ENCODE results near the gene DGKE. TPM values are rescaled to one million over a fixed set of nuclear protein-coding genes. Genes with fewer than 3 reads are reported as not detected.
A peak's percentile ranks its signal among the peaks of the same experiment; 100 is the strongest.

The DGKE gene
- total RNA-seq, 6 donors from 2014 or later: 4.3 to 23.8 (median 9.2) TPM

GRCh38 chr17:56819030-56819429 lies 14.9 kb upstream of the DGKE start:
- DNase-seq (no peak), ATAC-seq (ENCODE audit: low FRiP score in 2 of 2) (no peak)
- no peaks in the 10 kb centered on the region for H3K9me3 ChIP-seq
- no peak overlapping the region for H3K4me3 ChIP-seq
- no peaks in the 10 kb centered on the region for H3K27me3 ChIP-seq
- TF ChIP-seq, protein P1, sequence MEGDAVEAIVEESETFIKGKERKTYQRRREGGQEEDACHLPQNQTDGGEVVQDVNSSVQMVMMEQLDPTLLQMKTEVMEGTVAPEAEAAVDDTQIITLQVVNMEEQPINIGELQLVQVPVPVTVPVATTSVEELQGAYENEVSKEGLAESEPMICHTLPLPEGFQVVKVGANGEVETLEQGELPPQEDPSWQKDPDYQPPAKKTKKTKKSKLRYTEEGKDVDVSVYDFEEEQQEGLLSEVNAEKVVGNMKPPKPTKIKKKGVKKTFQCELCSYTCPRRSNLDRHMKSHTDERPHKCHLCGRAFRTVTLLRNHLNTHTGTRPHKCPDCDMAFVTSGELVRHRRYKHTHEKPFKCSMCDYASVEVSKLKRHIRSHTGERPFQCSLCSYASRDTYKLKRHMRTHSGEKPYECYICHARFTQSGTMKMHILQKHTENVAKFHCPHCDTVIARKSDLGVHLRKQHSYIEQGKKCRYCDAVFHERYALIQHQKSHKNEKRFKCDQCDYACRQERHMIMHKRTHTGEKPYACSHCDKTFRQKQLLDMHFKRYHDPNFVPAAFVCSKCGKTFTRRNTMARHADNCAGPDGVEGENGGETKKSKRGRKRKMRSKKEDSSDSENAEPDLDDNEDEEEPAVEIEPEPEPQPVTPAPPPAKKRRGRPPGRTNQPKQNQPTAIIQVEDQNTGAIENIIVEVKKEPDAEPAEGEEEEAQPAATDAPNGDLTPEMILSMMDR (IDR thresholded peaks at IDR 0.05): no peak
- no peak for TF ChIP-seq EP300 (IDR thresholded peaks at IDR 0.05)
- no peak for TF ChIP-seq POLR2AphosphoS5 (IDR thresholded peaks at IDR 0.05)
- TF ChIP-seq POLR2A (IDR thresholded peaks at IDR 0.05): no peak
- 90 to 95% methylated on average over 2 of the region's 2 CpGs for WGBS, 2 donors
- H3K36me3 ChIP-seq: no peaks in the 10 kb centered on the region
- H3K4me1 ChIP-seq: peaks cover 0 to 11% (median 5%) of the 10 kb centered on the region in 4 donors
- H3K27ac ChIP-seq: no peak overlapping the region

GRCh38 chr17:56819431-56820145 lies 14.4 kb upstream of the DGKE start:
- peak in 1 of 2 donors; percentile 66 for DNase-seq
- Histone ChIP-seq H3K9me3 (no peaks in the 10 kb centered on the region), H3K36me3 (no peaks in the 10 kb centered on the region), H3K27me3 (no peaks in the 10 kb centered on the region), H3K4me1 (peaks cover 0 to 11% (median 5%) of the 10 kb centered on the region in 4 donors), H3K27ac (no peak overlapping the region), H3K4me3 (no peak overlapping the region)
- peak; percentile 81 to 90 for ATAC-seq (ENCODE audit: low FRiP score in 2 of 2)
- 19 to 22% methylated on average over 14 of the region's 14 CpGs for WGBS, 2 donors
- no peak for TF ChIP-seq EP300 (IDR thresholded peaks at IDR 0.05)
- TF ChIP-seq, protein P1 (IDR thresholded peaks at IDR 0.05): peak; percentile 82 to 90 (median 86)

- TF ChIP-seq POLR2A (IDR thresholded peaks at IDR 0.05) (no peak), POLR2AphosphoS5 (IDR thresholded peaks at IDR 0.05) (no peak), EP300 (IDR thresholded peaks at IDR 0.05) (no peak)
- TF ChIP-seq, protein P1 (IDR thresholded peaks at IDR 0.05): no peak
- Histone ChIP-seq H3K36me3 (no peaks in the 10 kb centered on the region), H3K27ac (no peak overlapping the region), H3K27me3 (no peaks in the 10 kb centered on the region), H3K4me1 (peaks cover 0 to 11% (median 5%) of the 10 kb centered on the region in 4 donors), H3K9me3 (no peaks in the 10 kb centered on the region), H3K4me3 (no peak overlapping the region)
- ATAC-seq (ENCODE audit: low FRiP score in 2 of 2): no peak
- 80 to 81% methylated on average over 10 of the region's 10 CpGs for WGBS, 2 donors
- DNase-seq: no peak
These were observed 13.7 kb upstream of the DGKE start for GRCh38 chr17:56820207-56820606.

DNA sequence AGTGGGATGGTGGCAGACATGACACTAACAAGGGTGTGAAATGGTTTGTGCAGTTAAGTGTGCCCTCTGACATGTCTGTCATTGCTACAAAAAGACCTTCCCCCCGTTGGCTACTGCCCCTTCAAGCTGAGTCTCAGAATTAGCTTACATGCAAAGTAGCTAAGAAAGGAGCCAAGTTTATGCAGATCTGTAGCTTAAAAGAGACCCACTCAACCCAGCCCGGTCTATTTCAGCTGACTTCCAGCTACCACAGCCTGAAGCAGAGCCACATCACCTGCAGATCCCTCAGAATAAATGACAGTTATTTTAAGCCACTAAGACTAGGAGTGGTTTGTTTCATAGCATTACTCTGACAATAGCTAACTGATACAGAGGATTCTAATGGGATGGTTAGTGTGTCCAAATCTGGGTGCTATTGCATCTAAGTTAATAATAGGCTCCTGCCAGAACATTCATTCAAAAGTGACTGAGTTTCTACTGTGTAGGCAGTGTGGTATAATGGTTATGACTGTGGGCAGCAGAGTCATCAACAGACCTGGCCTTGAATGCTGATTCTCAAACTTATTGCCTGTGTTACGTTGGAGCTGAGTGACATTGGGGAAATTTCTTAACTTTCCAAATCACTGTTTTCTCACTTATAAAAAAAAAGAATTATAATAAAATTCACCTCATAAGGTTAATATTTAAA lies 12.0 kb upstream of the DGKE start:
- H3K4me3 ChIP-seq: no peak overlapping the region
- no peaks in the 10 kb centered on the region for H3K9me3 ChIP-seq
- TF ChIP-seq POLR2AphosphoS5 (IDR thresholded peaks at IDR 0.05) (no peak), POLR2A (IDR thresholded peaks at IDR 0.05) (no peak), EP300 (IDR thresholded peaks at IDR 0.05) (no peak)
- TF ChIP-seq, protein P1 (IDR thresholded peaks at IDR 0.05): no peak
- H3K4me1 ChIP-seq: peaks cover 0 to 11% (median 5%) of the 10 kb centered on the region in 4 donors
- H3K27me3 ChIP-seq: no peaks in the 10 kb centered on the region
- H3K27ac ChIP-seq: peak overlapping the region in 3 of 4 donors; percentile 5 to 21 (median 14)
- no peak for ATAC-seq (ENCODE audit: low FRiP score in 2 of 2)
- no peaks in the 10 kb centered on the region for H3K36me3 ChIP-seq
- WGBS, 2 donors: 73 to 89% methylated on average over 3 of the region's 3 CpGs
- no peak for DNase-seq
